Activated naive CD4-positive, alpha-beta T cell treated with anti-CD3 and anti-CD28 coated beads, Interleukin-2, amount 10 ng/mL, durations not matched to agents 7 days and 5 days (primary cell): ENCODE results near the gene COPS7A.

ENCODE experiments used
- CTCF ChIA-PET: fragments of 350-600 bp; sonication (Branson Sonifier 250); formaldehyde crosslinking; loops from one replicate; lab custom pipeline; 2021; ENCODE audit warnings: antibody characterized with exemption; lab: Charles Lee
- DNase-seq: peaks from one replicate; pipeline ENCODE4 v3.0.0-alpha.2; 2020
- H3K27ac Mint-ChIP-seq: one replicate; pipeline ENCODE4 v1.8.0; 2021; ENCODE audit warnings: mild to moderate bottlenecking, moderate library complexity, mixed read lengths
- H3K27me3 Mint-ChIP-seq: one replicate; pipeline ENCODE4 v1.8.0; 2021; ENCODE audit warnings: mild to moderate bottlenecking, mixed read lengths
- H3K36me3 Mint-ChIP-seq: one replicate; pipeline ENCODE4 v1.8.0; 2021; ENCODE audit warnings: mixed read lengths
- H3K4me1 Mint-ChIP-seq: one replicate; pipeline ENCODE4 v1.8.0; 2021; ENCODE audit warnings: mixed read lengths
- H3K4me3 Mint-ChIP-seq: one replicate; pipeline ENCODE4 v1.8.0; 2021; ENCODE audit warnings: mild to moderate bottlenecking, moderate library complexity, mixed read lengths
- H3K9me3 Mint-ChIP-seq: one replicate; pipeline ENCODE4 v1.8.0; 2021; ENCODE audit warnings: mixed read lengths

Gene COPS7A

DNA sequence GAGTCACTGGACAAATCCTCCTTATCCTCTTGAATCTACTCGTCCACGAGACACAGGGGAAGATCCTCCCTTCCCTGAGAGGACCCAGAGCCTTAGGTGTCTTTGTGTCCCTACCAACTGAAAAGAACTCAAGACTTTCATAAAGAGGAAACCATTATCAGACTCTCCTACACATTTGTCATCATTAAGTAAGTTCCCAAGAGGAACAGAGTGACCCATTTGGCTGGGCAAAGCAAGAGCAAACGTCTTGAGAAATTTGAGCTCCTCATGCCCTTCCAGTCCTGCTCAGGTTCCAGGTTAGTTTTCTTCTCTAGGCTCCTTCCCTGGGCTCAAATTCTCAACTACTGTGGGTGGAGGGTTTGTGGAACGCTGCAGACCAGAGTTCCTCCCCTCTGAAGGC, 23.4 kb downstream of the COPS7A start:
- DNase-seq = no peak
- Mint-ChIP-seq H3K27ac (peak overlapping the region; percentile 74), H3K27me3 (no peaks in the 10 kb centered on the region), H3K36me3 (peaks cover 57% of the 10 kb centered on the region), H3K4me3 (no peak overlapping the region), H3K9me3 (peaks cover 4% of the 10 kb centered on the region), H3K4me1 (peaks cover 51% of the 10 kb centered on the region)
- CTCF ChIA-PET = interaction anchor here (1.2 kb wide), 1 partner anchor 19 kb away, joined by 3 read pairs; the partner anchor contains the start of gene PTMS

DNA sequence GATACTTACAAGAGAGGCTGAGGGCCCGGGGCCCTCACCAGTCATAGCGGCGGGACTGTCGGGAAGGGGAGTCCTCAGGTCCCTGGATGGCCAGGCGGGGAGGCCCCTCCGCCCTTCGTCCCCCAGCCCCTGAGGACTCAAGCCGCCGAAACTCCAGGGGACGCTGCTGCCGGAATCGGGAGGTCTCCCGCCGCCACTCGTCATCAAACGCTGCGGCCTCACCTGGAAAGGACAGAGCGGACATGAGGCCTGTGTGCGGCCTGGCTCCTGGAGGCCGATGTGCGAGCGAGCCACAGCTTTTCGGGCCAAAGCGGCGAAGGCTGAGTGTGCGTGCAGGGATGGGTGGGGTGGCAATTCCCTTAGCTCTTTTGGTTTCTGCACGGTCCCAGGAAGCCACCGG, 24.9 kb downstream of the COPS7A start:
- peaks cover 57% of the 10 kb centered on the region for H3K4me1 Mint-ChIP-seq
- H3K4me3 Mint-ChIP-seq = no peak overlapping the region
- DNase-seq = no peak
- H3K9me3 Mint-ChIP-seq = no peaks in the 10 kb centered on the region
- no peak overlapping the region for H3K27ac Mint-ChIP-seq
- peaks cover 57% of the 10 kb centered on the region for H3K36me3 Mint-ChIP-seq
- peaks cover 7% of the 10 kb centered on the region for H3K27me3 Mint-ChIP-seq
- CTCF ChIA-PET = no interaction called here

DNA sequence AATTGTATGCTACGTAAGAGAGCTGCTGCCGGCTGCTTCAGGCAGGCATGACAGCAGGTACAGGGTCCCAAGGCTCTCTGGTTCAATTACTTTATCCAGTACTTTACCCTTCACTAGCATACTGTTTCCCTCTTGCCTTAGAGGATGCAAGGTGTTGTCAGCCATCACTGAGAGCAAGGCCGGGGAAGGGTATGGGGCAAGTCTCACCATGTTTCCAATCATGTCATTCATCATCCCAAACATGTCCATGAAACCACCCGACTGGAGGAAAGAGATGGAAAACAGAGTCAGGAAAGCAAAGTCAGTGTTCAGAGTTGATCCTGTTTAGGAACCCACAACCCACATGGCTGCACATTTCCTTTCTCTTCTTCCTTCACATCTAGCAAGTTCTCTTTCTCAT, 26.7 kb downstream of the COPS7A start:
- Mint-ChIP-seq H3K4me1 (peaks cover 51% of the 10 kb centered on the region), H3K4me3 (no peak overlapping the region), H3K27ac (no peak overlapping the region), H3K27me3 (peaks cover 11% of the 10 kb centered on the region), H3K9me3 (no peaks in the 10 kb centered on the region), H3K36me3 (peaks cover 49% of the 10 kb centered on the region)
- CTCF ChIA-PET = interaction anchor here (1.2 kb wide), 1 partner anchor 14 kb away, joined by 3 read pairs; no protein-coding TSS in a partner anchor
- no peak for DNase-seq

DNA sequence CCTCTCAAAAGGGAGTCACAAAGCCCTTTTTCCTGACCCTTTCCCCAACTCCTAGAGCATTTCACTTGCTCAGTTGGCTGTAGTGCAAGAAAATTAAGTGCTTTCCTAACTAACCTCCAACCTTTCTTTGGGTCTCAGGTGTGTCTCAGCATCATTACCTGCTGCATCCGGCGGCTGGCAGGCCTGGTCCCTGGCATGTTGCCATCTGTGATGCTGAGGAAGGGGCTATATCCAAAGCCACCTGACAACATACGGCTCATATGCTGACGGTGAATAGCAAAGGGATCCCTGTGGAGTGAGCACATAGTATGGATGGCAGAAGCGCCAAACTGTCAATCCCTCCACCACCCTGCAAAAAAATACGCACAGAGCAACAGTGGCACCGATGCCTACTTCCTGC, 27.9 kb downstream of the COPS7A start:
- Mint-ChIP-seq H3K4me1 (peaks cover 39% of the 10 kb centered on the region), H3K9me3 (no peaks in the 10 kb centered on the region), H3K36me3 (peaks cover 44% of the 10 kb centered on the region), H3K27me3 (peaks cover 21% of the 10 kb centered on the region), H3K4me3 (peak overlapping the region; percentile 89), H3K27ac (peak overlapping the region; percentile 97)
- DNase-seq = no peak
- CTCF ChIA-PET = interaction anchor here (3.3 to 5.0 kb wide), 5 partner anchors 15 to 83 kb away, joined by 20 to 91 read pairs (median 37); partner anchors contain the start of genes GPR162 and PTMS

GRCh38 chr12:6752167-6752920, 28.5 kb downstream of the COPS7A start:
- Mint-ChIP-seq H3K36me3 (peaks cover 39% of the 10 kb centered on the region), H3K4me1 (peaks cover 35% of the 10 kb centered on the region), H3K9me3 (no peaks in the 10 kb centered on the region), H3K4me3 (peak overlapping the region; percentile 89), H3K27ac (peak overlapping the region; percentile 97), H3K27me3 (peaks cover 27% of the 10 kb centered on the region)
- CTCF ChIA-PET = interaction anchor here (0.5 to 5.0 kb wide), 20 partner anchors 7 to 316 kb away, joined by 3 to 91 read pairs (median 8); partner anchors contain the start of genes CD4, GPR162, LAG3 and P3H3
- peak; percentile 61 for DNase-seq

GRCh38 chr12:6752921-6753771, 29.3 kb downstream of the COPS7A start, which contains the start of gene MLF2:
TSS of gene MLF2 (minus strand) at chr12:6753141. CDS start at chr12:6752334, 807 bp downstream.
- CTCF ChIA-PET = interaction anchor here (0.5 to 5.0 kb wide), 31 partner anchors 8 to 317 kb away, joined by 3 to 91 read pairs (median 5); partner anchors contain the start of genes CD4, CDCA3, GPR162 and LAG3
- Mint-ChIP-seq H3K9me3 (no peaks in the 10 kb centered on the region), H3K4me1 (peaks cover 39% of the 10 kb centered on the region), H3K36me3 (peaks cover 31% of the 10 kb centered on the region), H3K27me3 (peaks cover 28% of the 10 kb centered on the region), H3K4me3 (peak within 1 kb of the TSS; percentile 89), H3K27ac (peak within 1 kb of the TSS; percentile 97)
- DNase-seq = peak; percentile 99

- H3K9me3 Mint-ChIP-seq = no peaks in the 10 kb centered on the region
- peak overlapping the region; percentile 97 for H3K27ac Mint-ChIP-seq
- CTCF ChIA-PET = interaction anchor here (0.7 to 5.0 kb wide), 29 partner anchors 9 to 141 kb away, joined by 3 to 91 read pairs (median 5); partner anchors contain the start of genes CD4, CDCA3, GPR162 and PTMS
- peaks cover 26% of the 10 kb centered on the region for H3K36me3 Mint-ChIP-seq
- H3K4me1 Mint-ChIP-seq = peaks cover 46% of the 10 kb centered on the region
- H3K4me3 Mint-ChIP-seq = peak overlapping the region; percentile 89
- DNase-seq = no peak
- peaks cover 34% of the 10 kb centered on the region for H3K27me3 Mint-ChIP-seq
Measured at GRCh38 chr12:6753772-6754356, 30.0 kb downstream of the COPS7A start.

DNA sequence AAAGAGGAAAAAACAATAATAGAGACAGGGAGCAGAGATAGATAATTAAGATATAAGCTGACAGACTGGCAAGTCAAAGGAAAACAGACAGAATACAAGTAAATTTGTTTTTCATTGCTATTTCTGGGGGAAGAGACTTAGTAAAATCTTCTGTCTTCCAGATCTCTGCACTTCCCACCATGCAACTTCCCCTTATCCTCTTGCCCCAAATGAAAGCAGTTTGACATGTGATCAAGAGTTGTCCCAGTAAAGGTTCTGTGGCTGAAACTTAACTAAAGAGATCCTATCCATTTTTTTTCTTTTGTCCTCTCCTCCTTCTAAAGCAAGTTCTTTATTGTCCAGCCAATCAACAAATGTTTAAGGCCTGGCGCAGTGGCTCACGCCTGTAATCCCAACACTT, 30.6 kb downstream of the COPS7A start:
- peaks cover 22% of the 10 kb centered on the region for H3K36me3 Mint-ChIP-seq
- no peaks in the 10 kb centered on the region for H3K9me3 Mint-ChIP-seq
- no peak overlapping the region for H3K27ac Mint-ChIP-seq
- no peak for DNase-seq
- H3K4me3 Mint-ChIP-seq = no peak overlapping the region
- peaks cover 37% of the 10 kb centered on the region for H3K27me3 Mint-ChIP-seq
- peaks cover 48% of the 10 kb centered on the region for H3K4me1 Mint-ChIP-seq
- CTCF ChIA-PET = interaction anchor here (0.7 to 5.0 kb wide), 25 partner anchors 8 to 118 kb away, joined by 3 to 91 read pairs (median 6); partner anchors contain the start of genes CD4, CDCA3, GPR162 and PTMS

DNA sequence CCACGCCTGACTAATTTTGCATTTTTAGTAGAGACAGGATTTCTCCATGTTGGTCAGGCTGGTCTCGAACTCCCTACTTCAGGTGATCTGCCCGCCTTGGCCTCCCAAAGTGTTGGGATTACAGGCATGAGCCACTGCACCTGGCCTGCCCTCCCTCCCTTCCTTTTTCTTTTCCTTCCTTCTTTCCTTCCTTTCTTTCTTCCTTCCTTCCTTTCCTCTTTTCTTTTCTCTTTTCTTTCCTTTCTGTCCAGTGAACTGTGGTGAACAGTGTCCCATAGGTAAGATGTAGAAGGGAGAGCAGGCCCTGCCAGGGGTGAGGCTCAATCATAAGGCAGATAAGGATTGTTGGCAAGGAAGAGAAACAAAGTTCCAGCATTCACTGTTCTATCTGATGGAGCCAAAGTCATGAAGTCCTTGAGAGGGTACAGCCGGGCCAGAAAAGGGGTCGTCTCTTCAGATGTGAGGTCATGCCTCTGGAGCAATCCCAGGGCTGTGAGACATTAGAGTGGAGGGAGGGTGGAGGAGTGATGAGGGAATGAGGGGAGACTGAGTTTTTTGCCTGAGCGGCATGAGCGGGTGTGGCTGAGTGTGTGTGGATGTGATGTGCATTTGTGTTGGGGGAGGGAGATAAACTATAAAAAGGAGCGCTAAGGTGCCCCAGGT, 33.3 kb downstream of the COPS7A start:
- CTCF ChIA-PET = interaction anchor here (0.6 to 3.6 kb wide), 4 partner anchors 9 to 68 kb away, joined by 3 to 13 read pairs (median 5); partner anchors contain the start of gene PTMS
- DNase-seq = no peak
- Mint-ChIP-seq H3K27me3 (peaks cover 56% of the 10 kb centered on the region), H3K27ac (no peak overlapping the region), H3K36me3 (no peaks in the 10 kb centered on the region), H3K4me3 (no peak overlapping the region), H3K4me1 (peaks cover 32% of the 10 kb centered on the region), H3K9me3 (no peaks in the 10 kb centered on the region)

- H3K27me3 Mint-ChIP-seq = peaks cover 65% of the 10 kb centered on the region
- H3K4me3 Mint-ChIP-seq = no peak overlapping the region
- DNase-seq = no peak
- H3K27ac Mint-ChIP-seq = peak overlapping the region; percentile 13
- H3K36me3 Mint-ChIP-seq = no peaks in the 10 kb centered on the region
- no peaks in the 10 kb centered on the region for H3K9me3 Mint-ChIP-seq
- CTCF ChIA-PET = interaction anchor here (0.9 to 3.6 kb wide), 7 partner anchors 8 to 66 kb away, joined by 3 to 13 read pairs (median 5); partner anchors contain the start of gene PTMS
- peaks cover 23% of the 10 kb centered on the region for H3K4me1 Mint-ChIP-seq
Measured at GRCh38 chr12:6758506-6759095, 34.8 kb downstream of the COPS7A start.

- DNase-seq = no peak
- Mint-ChIP-seq H3K4me3 (no peak overlapping the region), H3K27me3 (peaks cover 75% of the 10 kb centered on the region), H3K9me3 (no peaks in the 10 kb centered on the region), H3K4me1 (peaks cover 24% of the 10 kb centered on the region), H3K27ac (no peak overlapping the region), H3K36me3 (no peaks in the 10 kb centered on the region)
- CTCF ChIA-PET = interaction anchor here (1.1 to 3.6 kb wide), 4 partner anchors 11 to 65 kb away, joined by 3 to 13 read pairs (median 5); no protein-coding TSS in a partner anchor
Measured at GRCh38 chr12:6759741-6760140, 35.9 kb downstream of the COPS7A start.

- CTCF ChIA-PET = interaction anchor here (1.8 kb wide), 1 partner anchor 10 kb away, joined by 8 read pairs; the partner anchor contains the start of gene MLF2
- H3K27me3 Mint-ChIP-seq = peaks cover 85% of the 10 kb centered on the region
Measured at GRCh38 chr12:6763380-6763779, 39.5 kb downstream of the COPS7A start.

More at GRCh38 chr12:6763380-6763779, 39.5 kb downstream of the COPS7A start:
- H3K9me3 Mint-ChIP-seq = no peaks in the 10 kb centered on the region
- DNase-seq = no peak
- no peak overlapping the region for H3K27ac Mint-ChIP-seq
- H3K36me3 Mint-ChIP-seq = peaks cover 4% of the 10 kb centered on the region
- H3K4me3 Mint-ChIP-seq = no peak overlapping the region
- H3K4me1 Mint-ChIP-seq = peaks cover 42% of the 10 kb centered on the region
